Globus pallidus (tissue), 1 donor: Measurements from ENCODE around the gene PCDHGA2.
"Not testable (repeated sequence)": the region's sequence is repeated elsewhere in the genome, so short reads cannot be mapped to it uniquely, and the experiment has no call there.

Experiments used
- DNase-seq: peaks from one replicate; pipeline ENCODE4 v3.0.0-alpha.2; 2015; ENCODE audit warnings: low spot score

Gene PCDHGA2

GRCh38 chr5:141349917-141350619 is 11.5 kb downstream of the PCDHGA2 start, which contains the start of gene PCDHGB1:
Gene PCDHGB1 (plus strand): TSS chr5:141350099. CDS start chr5:141350261, 162 bp downstream.
- peak; percentile 39 for DNase-seq

- no peak for DNase-seq
These were observed 13.0 kb downstream of the PCDHGA2 start for GRCh38 chr5:141351591-141351990.

- DNase-seq = no peak
These were observed 16.4 kb downstream of the PCDHGA2 start, which contains the start of gene PCDHGA4 for GRCh38 chr5:141354900-141355469. Gene PCDHGA4 (plus strand): TSS chr5:141355021. CDS start chr5:141355108, 87 bp downstream.

GRCh38 chr5:141355641-141356040 is 17.1 kb downstream of the PCDHGA2 start:
- DNase-seq = no peak

GRCh38 chr5:141356133-141356532 is 17.6 kb downstream of the PCDHGA2 start:
- no peak for DNase-seq

GRCh38 chr5:141356950-141357349 is 18.4 kb downstream of the PCDHGA2 start:
- no peak for DNase-seq

- DNase-seq = peak; percentile 35
These were observed 21.3 kb downstream of the PCDHGA2 start, which contains the start of gene PCDHGB2 for GRCh38 chr5:141359790-141360426. Gene PCDHGB2 (plus strand): TSS chr5:141359994. CDS start chr5:141360136, 142 bp downstream.

GRCh38 chr5:141360685-141361084 is 22.1 kb downstream of the PCDHGA2 start:
- no peak for DNase-seq

GRCh38 chr5:141362719-141363118 is 24.2 kb downstream of the PCDHGA2 start:
- DNase-seq = no peak

- DNase-seq = no peak
These were observed 25.5 kb downstream of the PCDHGA2 start, which contains the start of gene PCDHGA5 for GRCh38 chr5:141363952-141364660. Gene PCDHGA5 (plus strand): TSS chr5:141364162. CDS start chr5:141364331, 169 bp downstream.

- no peak for DNase-seq
These were observed 27.7 kb downstream of the PCDHGA2 start for GRCh38 chr5:141366016-141366896.

GRCh38 chr5:141369994-141370848 is 31.7 kb downstream of the PCDHGA2 start, which contains the start of gene PCDHGB3:
Gene PCDHGB3 (plus strand): TSS chr5:141370242. CDS start chr5:141370395, 153 bp downstream.
- DNase-seq = peak; percentile 17

GRCh38 chr5:141371572-141372475 is 33.3 kb downstream of the PCDHGA2 start:
- no peak for DNase-seq

- DNase-seq = no peak
These were observed 35.2 kb downstream of the PCDHGA2 start, which contains the start of gene PCDHGA6 for GRCh38 chr5:141373673-141374317. Gene PCDHGA6 (plus strand): TSS chr5:141373891. CDS start chr5:141374084, 193 bp downstream.

- DNase-seq = no peak
These were observed 36.1 kb downstream of the PCDHGA2 start for GRCh38 chr5:141374627-141375026.

GRCh38 chr5:141375444-141376155 is 37.0 kb downstream of the PCDHGA2 start:
- not testable (repeated sequence) for DNase-seq

GRCh38 chr5:141382469-141383294 is 44.1 kb downstream of the PCDHGA2 start, which contains the start of gene PCDHGA7:
Gene PCDHGA7 (plus strand): TSS chr5:141382742. CDS start chr5:141382900, 158 bp downstream.
- DNase-seq = no peak
